ENCODE results near the gene CDS2.

CDS2 gene

GRCh38 chr20:5119435-5120184, 7.2 kb upstream of the CDS2 start, which contains the start of gene PCNA:
Gene PCNA, minus strand, starts transcription at chr20:5119958. Its CDS starts 160 bp downstream, at chr20:5119798.
- DNase-seq = peak; percentile 90

DNA sequence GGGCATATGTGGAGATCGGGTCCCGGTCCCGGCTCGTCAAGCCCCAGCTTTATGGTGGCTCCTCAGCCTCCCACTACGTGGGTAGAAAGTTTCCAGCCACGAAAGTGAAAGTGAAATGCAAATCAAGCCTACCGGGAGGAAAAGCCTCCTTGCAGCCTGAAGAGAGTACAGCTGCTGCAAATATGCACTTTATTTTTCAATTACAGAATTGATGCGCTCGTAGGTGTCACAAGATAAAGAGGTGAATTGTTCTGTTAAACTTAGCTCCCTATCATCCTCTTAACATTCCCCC, 6.7 kb upstream of the CDS2 start:
- DNase-seq = no peak

DNA sequence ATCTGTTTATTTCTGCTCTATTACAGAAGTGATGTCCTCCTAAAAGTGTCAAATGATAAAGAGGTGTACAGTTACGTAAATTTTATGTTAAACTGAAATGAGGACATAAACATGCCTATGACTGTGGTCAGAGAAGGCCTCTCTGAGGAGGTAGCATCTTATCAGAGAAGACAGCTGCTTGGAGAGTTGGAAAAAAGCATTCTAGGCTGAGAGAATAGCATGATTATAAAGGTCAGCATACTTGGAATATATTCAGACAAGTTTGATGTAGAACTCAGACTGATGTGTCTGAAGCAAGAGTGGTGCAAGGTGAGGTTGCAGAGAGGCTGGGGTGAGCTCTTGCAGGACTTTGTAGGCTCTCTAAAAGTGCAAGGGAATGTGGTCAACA, 3.9 kb upstream of the CDS2 start:
- no peak for DNase-seq

DNA sequence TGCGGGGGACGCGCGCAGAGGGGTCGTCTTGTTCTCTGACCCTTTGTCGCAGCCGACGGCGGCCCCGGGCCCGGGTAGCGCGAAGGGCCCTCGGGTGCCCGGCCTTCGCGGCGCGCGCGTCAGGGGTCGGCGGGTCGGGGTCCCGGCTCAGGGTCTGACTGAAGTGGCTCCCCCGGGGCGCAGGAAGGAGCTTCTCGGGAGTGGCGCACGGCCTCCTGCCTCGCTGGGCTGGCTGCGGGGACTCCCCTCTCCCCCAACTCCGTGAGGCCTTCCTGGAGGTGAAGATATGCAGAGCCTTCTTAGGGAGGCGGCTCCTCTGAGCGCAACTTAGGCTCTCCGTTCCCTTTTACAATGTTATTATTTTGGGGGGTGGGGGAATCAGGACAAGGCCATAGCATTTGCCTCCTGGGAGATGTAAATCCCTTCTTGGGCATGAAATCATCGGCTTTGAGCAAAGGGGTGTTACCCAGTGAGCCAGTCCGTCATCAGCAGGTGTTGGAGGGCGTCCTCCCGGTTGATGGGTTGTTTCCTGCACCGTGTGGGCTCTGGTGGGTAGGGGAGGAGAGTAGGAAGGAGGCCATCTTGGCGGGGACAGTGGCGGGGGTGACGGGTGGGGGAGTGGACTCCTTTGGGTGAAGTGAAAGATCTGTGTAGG, 523 bp downstream of the CDS2 start:
- DNase-seq = peak; percentile 57

GRCh38 chr20:5127859-5128424, 1.1 kb downstream of the CDS2 start:
- DNase-seq = no peak

GRCh38 chr20:5128886-5129285, 2.1 kb downstream of the CDS2 start:
- DNase-seq = no peak

DNA sequence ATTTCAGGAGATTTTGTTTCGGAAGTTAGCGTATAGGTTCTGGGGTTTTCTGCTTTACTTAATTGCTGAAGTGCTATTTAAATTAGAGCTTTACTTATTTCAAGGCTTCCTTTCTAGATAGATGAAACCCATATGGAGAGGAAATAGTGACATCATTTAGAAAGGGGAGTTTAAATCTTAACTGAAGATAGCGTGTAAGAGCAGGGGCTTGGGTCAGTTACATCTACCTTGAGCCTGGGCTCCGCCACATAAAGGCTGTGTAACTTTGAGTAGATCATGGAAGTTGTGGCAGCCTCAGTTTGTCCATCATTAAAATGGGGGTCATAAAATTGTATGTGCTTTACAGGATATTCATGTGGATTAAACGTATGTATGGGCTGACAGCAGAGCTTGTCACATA, 4.7 kb downstream of the CDS2 start:
- no peak for DNase-seq

DNA sequence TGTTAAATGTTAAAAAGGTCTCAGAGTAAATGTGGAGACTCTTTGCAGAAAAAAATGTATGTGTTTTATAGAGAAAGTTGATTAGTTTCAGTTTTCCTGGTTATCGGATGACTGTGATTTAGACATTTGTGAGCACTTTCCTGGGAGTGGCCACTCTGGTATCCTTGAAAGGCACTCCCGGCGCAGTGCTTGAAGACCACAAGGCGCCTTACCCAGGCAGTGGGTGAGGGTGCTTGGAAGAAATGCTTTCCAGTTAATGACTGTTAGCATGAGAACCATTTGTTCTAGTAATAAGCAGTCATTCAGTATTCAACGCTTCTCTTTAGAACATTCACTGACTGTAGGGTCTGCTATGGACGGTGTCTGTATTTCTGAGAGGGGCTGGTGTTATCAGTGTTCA, 7.2 kb downstream of the CDS2 start:
- no peak for DNase-seq

DNA sequence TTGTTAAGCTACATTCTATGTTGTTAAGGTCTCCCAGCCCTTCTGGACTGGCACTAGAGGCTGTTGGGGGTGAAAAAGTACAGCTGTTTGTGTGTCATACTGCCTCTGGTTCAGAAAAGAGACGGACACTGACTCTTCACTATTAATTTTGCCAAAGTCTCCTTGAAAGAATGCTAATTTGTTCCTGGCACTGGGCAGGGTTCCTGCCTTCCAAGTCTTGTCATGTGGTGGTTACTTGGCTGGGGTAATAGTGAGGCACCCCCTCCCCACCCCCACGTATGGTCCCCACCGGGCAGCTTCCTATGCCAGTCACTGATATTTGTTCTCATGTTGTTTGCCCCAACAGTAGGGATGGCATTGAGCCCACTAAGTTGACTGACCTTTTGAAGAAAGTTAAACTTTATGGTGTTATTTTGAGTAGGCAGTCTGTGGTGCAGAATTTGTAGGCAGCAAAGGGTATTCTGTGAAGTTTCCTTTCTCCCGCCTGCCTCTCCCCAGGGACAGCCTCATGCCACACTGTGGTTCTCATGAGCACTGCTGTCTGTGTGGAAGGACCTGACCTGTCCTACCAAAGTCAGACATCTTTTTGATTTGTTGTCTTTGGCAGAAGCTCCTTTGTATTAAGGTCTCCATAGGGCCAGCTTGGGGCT, 8.7 kb downstream of the CDS2 start:
- no peak for DNase-seq

GRCh38 chr20:5136096-5136495, 9.3 kb downstream of the CDS2 start:
- no peak for DNase-seq

DNA sequence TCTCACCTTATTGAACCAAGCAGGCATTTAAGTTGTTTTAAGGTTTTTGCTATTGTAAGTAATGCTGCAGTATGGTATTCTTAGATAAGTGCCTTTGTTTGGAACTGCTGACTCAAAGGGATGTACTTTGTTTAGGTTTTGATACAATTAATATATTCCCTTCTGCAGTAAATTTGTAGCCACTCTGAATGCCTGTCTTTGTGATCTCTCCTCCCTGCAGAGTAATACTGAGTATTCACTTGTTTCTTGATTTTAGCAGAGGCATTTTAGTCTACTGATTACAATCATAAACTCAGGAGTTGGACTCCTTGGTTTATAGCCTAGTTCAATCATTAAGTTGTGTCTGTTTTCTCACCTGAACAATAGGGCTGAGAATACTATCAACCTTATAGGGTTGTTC, 13.4 kb downstream of the CDS2 start:
- no peak for DNase-seq

DNA sequence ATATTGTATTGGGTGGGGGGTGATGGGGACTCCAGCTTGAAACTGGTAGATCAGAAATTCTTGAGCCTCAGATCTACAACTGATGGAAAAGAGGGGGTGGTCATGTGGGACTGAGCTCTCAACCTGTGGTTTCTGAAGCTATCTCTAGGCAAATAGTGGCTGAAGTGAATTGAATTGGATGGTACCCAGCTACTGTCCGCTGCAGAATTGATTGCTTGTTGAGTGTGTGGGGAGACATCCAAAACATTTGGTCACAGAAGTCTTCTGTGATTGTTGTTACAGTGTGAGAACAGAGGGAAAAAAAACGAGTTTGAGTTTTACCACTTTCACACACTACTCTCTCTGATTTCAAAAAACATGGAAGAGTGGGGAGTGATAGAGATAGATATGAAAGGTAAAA, 14.8 kb downstream of the CDS2 start:
- DNase-seq = no peak

- DNase-seq = no peak
Measured at GRCh38 chr20:5143851-5144250, 17.0 kb downstream of the CDS2 start.

GRCh38 chr20:5145365-5146098, 18.7 kb downstream of the CDS2 start:
- DNase-seq = no peak

- no peak for DNase-seq
Measured at GRCh38 chr20:5146099-5146668, 19.4 kb downstream of the CDS2 start.

- DNase-seq = no peak
Measured at GRCh38 chr20:5146871-5147592, 20.2 kb downstream of the CDS2 start.

- no peak for DNase-seq
Measured at GRCh38 chr20:5148581-5148980, 21.8 kb downstream of the CDS2 start.

GRCh38 chr20:5149892-5150225, 23.1 kb downstream of the CDS2 start:
- no peak for DNase-seq

DNA sequence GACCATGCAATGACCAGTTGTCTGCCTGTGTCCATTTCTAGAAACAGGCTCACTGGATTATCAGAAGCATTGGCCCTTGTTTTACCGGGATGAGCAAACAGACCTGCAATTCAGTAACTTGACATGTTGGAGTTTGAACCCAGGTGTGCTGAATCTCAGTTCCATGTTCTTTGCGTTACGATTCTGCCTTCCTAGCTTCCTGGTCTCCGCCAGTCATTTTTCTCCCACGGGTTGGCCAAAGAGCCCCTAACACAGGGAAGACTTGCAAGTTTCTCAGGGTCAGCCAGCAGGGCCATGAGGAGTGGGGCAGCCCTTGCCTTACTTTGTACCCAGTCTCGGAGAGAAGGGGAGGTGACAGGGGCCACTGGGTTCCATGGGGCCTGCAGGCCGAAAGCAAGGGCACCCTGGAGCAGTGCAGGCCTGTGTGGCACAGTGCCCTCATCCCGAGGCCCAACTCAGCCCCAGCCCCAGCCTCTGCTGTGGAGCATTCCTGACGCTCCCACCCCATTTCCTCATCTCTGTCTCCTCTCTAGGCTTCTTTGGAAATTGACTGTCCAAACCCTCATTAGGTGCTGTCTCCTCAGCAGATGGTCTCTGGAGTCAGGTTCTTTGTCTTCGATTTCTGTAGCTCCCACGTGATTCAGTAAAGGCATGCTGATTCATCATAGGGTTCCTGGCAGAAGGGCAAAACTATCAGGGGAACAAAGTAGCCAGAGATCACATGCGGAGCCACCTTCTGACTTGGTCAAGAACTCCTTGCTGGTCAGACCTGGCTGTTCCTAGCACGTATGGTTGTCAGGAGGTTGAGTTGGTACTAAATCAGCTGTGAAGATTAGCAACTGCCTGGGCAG, 23.6 kb downstream of the CDS2 start:
- no peak for DNase-seq

DNA sequence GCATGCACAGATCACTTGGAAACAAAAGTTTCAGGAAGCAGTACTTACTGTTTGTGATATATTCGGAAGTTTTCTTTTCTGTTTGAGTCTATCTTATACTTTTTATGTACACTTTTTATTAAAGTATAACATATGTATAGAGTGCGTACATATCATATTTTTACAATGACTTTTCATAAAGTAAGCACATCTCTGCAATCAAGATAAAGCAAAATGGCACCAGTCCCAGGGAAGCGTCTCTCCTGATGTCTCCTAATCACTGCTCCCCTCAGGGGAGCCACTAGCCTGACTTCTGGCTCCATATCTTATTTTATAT, 26.3 kb downstream of the CDS2 start:
- DNase-seq = no peak

All from effector CD8-positive, alpha-beta T cell (primary cell).